H1 (cell line): ENCODE results near the gene TFAP2C. TPM values are rescaled to one million over a fixed set of nuclear protein-coding genes. Genes with fewer than 3 reads are reported as not detected.

Source experiments
- CTCF ChIA-PET: fragments of 300-600 bp; sonication (Branson Sonifier 250); formaldehyde crosslinking; loops from one replicate; lab custom pipeline; 2021; ENCODE audit not compliant: partially characterized antibody; lab: Charles Lee
- POLR2A ChIA-PET: fragments of 300-600 bp; sonication (Branson Sonifier 250); formaldehyde crosslinking; loops from one replicate; lab custom pipeline; 2021; ENCODE audit warnings: inconsistent platforms; ENCODE audit not compliant: partially characterized antibody; lab: Charles Lee
- DNase-seq, 2 experiments: peaks; one replicate each; pipeline versions ENCODE4 v3.0.0 to v3.0.0-alpha.2; 2010 to 2022; ENCODE audit warnings: low spot score in 2 of 2, low read depth in 1 of 2, mixed read lengths in 1 of 2
- FAIRE-seq: peaks from 2 replicates; lab custom pipeline; 2011; peaks lifted over from hg19 to GRCh38; lab: Jason Lieb, UNC
- H2AFZ ChIP-seq: 2 replicates; pipeline ENCODE4 v1.8.1; 2012; ENCODE audit warnings: low read length, inconsistent platforms
- H2AK5ac ChIP-seq: 2 replicates; pipeline ENCODE4 v1.6.1; 2013; ENCODE audit warnings: low read depth, low read length
- H2BK120ac ChIP-seq: replicated peaks from 2 replicates; pipeline ENCODE3; 2013; ENCODE audit warnings: low read depth, low read length, inconsistent platforms
- H2BK12ac ChIP-seq: 2 replicates; pipeline ENCODE4 v1.6.1; 2013; ENCODE audit warnings: low read depth, low read length
- H2BK15ac ChIP-seq: 2 replicates; pipeline ENCODE4 v1.6.1; 2013; ENCODE audit warnings: low read length
- H2BK20ac ChIP-seq: 2 replicates; pipeline ENCODE4 v1.6.1; 2013; ENCODE audit warnings: low read length
- H2BK5ac ChIP-seq: 2 replicates; pipeline ENCODE4 v1.6.1; 2013; ENCODE audit warnings: low read depth, low read length
- H3K14ac ChIP-seq: 2 replicates; pipeline ENCODE4 v1.6.1; 2013; ENCODE audit warnings: inconsistent platforms; ENCODE audit not compliant: insufficient read length
- H3K18ac ChIP-seq: 2 replicates; pipeline ENCODE4 v1.6.1; 2013; ENCODE audit warnings: low read length; ENCODE audit errors: extremely low read depth
- H3K23ac ChIP-seq: 2 replicates; pipeline ENCODE4 v1.6.1; 2013; ENCODE audit warnings: inconsistent platforms; ENCODE audit not compliant: insufficient read length
- H3K23me2 ChIP-seq: 2 replicates; pipeline ENCODE4 v1.6.1; 2013; ENCODE audit warnings: low read depth, low read length
- H3K27ac ChIP-seq: 2 replicates; pipeline ENCODE4 v1.6.1; 2011; ENCODE audit warnings: low read depth, low read length, inconsistent platforms
- H3K27me3 ChIP-seq, 4 experiments: replicated peaks in 1 of 4; 1 replicate in 1 of 4; 2 replicates in 3 of 4; pipeline versions ENCODE4 v1.6.1 to v1.8.1; 2011 to 2013; ENCODE audit warnings: low read length in 3 of 4, mild to moderate bottlenecking in 3 of 4, inconsistent platforms in 2 of 4, mixed read lengths in 2 of 4, moderate library complexity in 1 of 4; ENCODE audit not compliant: control insufficient read depth in 3 of 4, insufficient read depth in 3 of 4; ENCODE audit errors: extremely low read depth in 1 of 4
- H3K36me3 ChIP-seq, 4 experiments: 2 replicates each; pipeline versions ENCODE4 v1.6.1 to v1.8.1; 2011 to 2013; ENCODE audit warnings: mild to moderate bottlenecking in 4 of 4, low read length in 3 of 4, moderate library complexity in 2 of 4, control low read depth in 1 of 4, inconsistent platforms in 1 of 4; ENCODE audit not compliant: insufficient read depth in 4 of 4, control insufficient read depth in 2 of 4
- H3K4ac ChIP-seq: replicated peaks from 2 replicates; pipeline ENCODE3; 2013; ENCODE audit warnings: low read length, low read depth, mixed read lengths, inconsistent platforms; ENCODE audit not compliant: insufficient read length
- H3K4me1 ChIP-seq, 4 experiments: replicated peaks in 1 of 4; 1 replicate in 1 of 4; 2 replicates in 3 of 4; pipeline versions ENCODE4 v1.6.1 to v1.8.1; 2011 to 2013; ENCODE audit warnings: low read length in 3 of 4, inconsistent platforms in 2 of 4, mixed read lengths in 1 of 4; ENCODE audit not compliant: insufficient read depth in 4 of 4, control insufficient read depth in 3 of 4
- H3K4me2 ChIP-seq, 2 experiments: 2 replicates each; pipeline versions ENCODE4 v1.6.1 to v1.8.1; 2011 to 2013; ENCODE audit warnings: low read depth in 2 of 2, low read length in 2 of 2, control low read depth in 1 of 2, inconsistent platforms in 1 of 2, mild to moderate bottlenecking in 1 of 2; ENCODE audit not compliant: insufficient read depth in 1 of 2
- H3K4me3 ChIP-seq, 4 experiments: fragments of 200-600, 300-600 bp in 1 of 4; sonication (generic), shearing (Covaris generic), sonication (Bioruptor Twin) in 1 of 4; 2 replicates each; pipeline versions ENCODE4 v1.5.1 to v1.8.1; 2011 to 2016; ENCODE audit warnings: low read length in 4 of 4, low read depth in 3 of 4, control low read depth in 2 of 4, inconsistent platforms in 2 of 4, mild to moderate bottlenecking in 2 of 4, mixed read lengths in 1 of 4, moderate library complexity in 1 of 4; ENCODE audit not compliant: insufficient read depth in 2 of 4; ENCODE audit errors: extremely low read depth in 1 of 4
- H3K56ac ChIP-seq: replicated peaks from 2 replicates; pipeline ENCODE3; 2013; ENCODE audit warnings: low read depth, mild to moderate bottlenecking, mixed read lengths, low read length, inconsistent platforms; ENCODE audit not compliant: insufficient read length
- H3K79me1 ChIP-seq: 2 replicates; pipeline ENCODE4 v1.6.1; 2013; ENCODE audit warnings: low read depth, low read length, control low read depth
- H3K79me2 ChIP-seq, 2 experiments: 2 replicates each; pipeline versions ENCODE4 v1.6.1 to v1.8.1; 2012 to 2013; ENCODE audit warnings: low read length in 2 of 2, mild to moderate bottlenecking in 2 of 2, inconsistent platforms in 1 of 2; ENCODE audit not compliant: insufficient read depth in 2 of 2, control insufficient read depth in 1 of 2
- H3K9ac ChIP-seq, 4 experiments: replicated peaks in 1 of 4; 1 replicate in 1 of 4; 2 replicates in 3 of 4; pipeline versions ENCODE4 v1.6.1 to v1.8.1; 2011 to 2013; ENCODE audit warnings: low read depth in 3 of 4, low read length in 3 of 4, control low read depth in 2 of 4, mild to moderate bottlenecking in 2 of 4, moderate library complexity in 2 of 4, inconsistent platforms in 1 of 4; ENCODE audit errors: extremely low read depth in 1 of 4
- H3K9me3 ChIP-seq, 2 experiments: 2 replicates each; pipeline versions ENCODE4 v1.6.1 to v1.8.1; 2012 to 2013; ENCODE audit warnings: mild to moderate bottlenecking in 2 of 2, moderate library complexity in 2 of 2, control low read depth in 1 of 2, inconsistent platforms in 1 of 2, low read depth in 1 of 2, low read length in 1 of 2, mixed read lengths in 1 of 2; ENCODE audit not compliant: insufficient read depth in 2 of 2
- H4K20me1 ChIP-seq, 2 experiments: replicated peaks in 1 of 2; 2 replicates each; pipeline versions ENCODE3 to v1.8.1; 2011 to 2013; ENCODE audit warnings: inconsistent platforms in 2 of 2, low read length in 2 of 2, mild to moderate bottlenecking in 1 of 2; ENCODE audit not compliant: insufficient read depth in 2 of 2, control insufficient read depth in 1 of 2
- H4K5ac ChIP-seq: 2 replicates; pipeline ENCODE4 v1.6.1; 2013; ENCODE audit warnings: low read length, low read depth, mixed read lengths, inconsistent platforms; ENCODE audit not compliant: insufficient read length
- H4K8ac ChIP-seq: 2 replicates; pipeline ENCODE4 v1.8.0; 2013; ENCODE audit warnings: mild to moderate bottlenecking, moderate library complexity, low read length, inconsistent platforms; ENCODE audit not compliant: insufficient read depth; ENCODE audit errors: extremely low read depth
- H4K91ac ChIP-seq: replicated peaks from 2 replicates; pipeline ENCODE3; 2013; ENCODE audit warnings: low read length, mixed read lengths, inconsistent platforms; ENCODE audit not compliant: insufficient read length
- TAF7 ChIP-seq: optimal IDR thresholded peaks from 2 replicates; pipeline ENCODE3; 2011; ENCODE audit warnings: low read depth, mild to moderate bottlenecking, inconsistent platforms, low read length, moderate library complexity, borderline replicate concordance
- WGBS, 2 experiments: shearing (Covaris generic) in 1 of 2; methylation state at CpG; one replicate each; pipeline versions ENCODE4 v1.1.6 to v1.1.7; 2013 to 2015; ENCODE audit warnings: low lambda C conversion rate in 2 of 2, mixed read lengths in 2 of 2, inconsistent platforms in 1 of 2, low coverage in 1 of 2, missing lambda C conversion rate in 1 of 2; ENCODE audit not compliant: insufficient replicate concordance in 2 of 2, insufficient coverage in 1 of 2, insufficient read length in 1 of 2; ENCODE audit errors: extremely low coverage in 1 of 2, missing lambda C conversion rate in 1 of 2; 5-methylcytosine and 5-hydroxymethylcytosine counted together
- polyA plus RNA-seq, 7 experiments: library from polyadenylated mRNA; depleted of rRNA in 3 of 7; stranded (reverse) in 5 of 7; unstranded in 2 of 7; fragments of >200 nt in 5 of 7; fragments of 200-250 nt in 2 of 7; gene quantifications; 1 replicate in 5 of 7; 2 replicates in 1 of 7; 4 replicates in 1 of 7; pipeline versions ENCODE4 v1.2.1 to v1.2.3, GENCODE V29; 2011 to 2013; ENCODE audit warnings: missing spikeins in 2 of 7, mixed read lengths in 2 of 7
- total RNA-seq: library from RNA; stranded (reverse); fragmentation: NEBNext Ultra II Directional; extraction: Animal tissue kit (Norgen Biotek cat#: 25700); gene quantifications from 2 replicates; pipeline ENCODE4 v1.2.1, GENCODE V29; 2021

The TFAP2C gene
- total and polyA plus RNA-seq, 2 of the 8 experiments (the other 6 are each of a cell fraction or from before 2014, with no cell fraction given) = 1.7 to 5.8 TPM

DNA sequence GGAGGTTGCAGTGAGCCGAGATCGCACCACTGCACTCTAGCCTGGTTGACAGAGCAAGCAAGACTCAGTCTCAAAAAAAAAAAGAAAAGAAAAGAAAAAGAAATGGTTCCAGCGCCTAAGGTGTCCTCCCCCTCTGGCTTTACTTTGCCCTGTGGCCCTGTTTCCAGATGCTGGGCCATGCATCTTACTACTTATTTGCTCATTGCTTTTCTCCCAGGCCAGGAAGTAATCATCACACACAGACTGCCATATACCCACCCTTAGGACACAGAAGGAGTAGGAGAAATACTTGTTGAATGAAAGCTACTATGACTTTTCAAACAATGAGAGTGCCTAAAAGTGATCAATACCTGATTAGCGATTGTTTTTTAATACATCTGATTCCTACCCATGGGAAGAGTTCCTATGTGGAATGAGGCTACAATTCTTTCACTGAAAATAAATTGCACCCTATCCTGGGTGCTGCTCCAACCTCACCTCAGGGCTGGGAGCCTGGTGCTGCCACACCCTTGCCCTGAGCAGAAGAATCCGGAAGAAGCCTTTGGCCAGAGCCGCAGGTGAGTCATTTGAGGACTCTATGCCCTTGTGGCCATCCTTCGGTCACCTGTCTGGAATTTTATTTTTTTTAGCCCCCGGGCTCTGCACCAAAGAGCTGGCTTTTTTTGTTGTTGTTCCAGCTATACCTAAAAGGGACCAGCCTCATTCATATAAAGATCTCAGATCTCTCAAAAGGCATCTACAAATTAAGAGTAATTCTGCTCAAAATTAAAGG is 22.7 kb upstream of the TFAP2C start:
- 85% methylated on average over 8 of the region's 8 CpGs; no CpG with 5 or more reads in 1 of the 2 experiments for WGBS, 2 experiments
- Histone ChIP-seq H4K91ac (no peak overlapping the region), H3K79me1 (no peaks in the 10 kb centered on the region), H3K4ac (no peak overlapping the region), H2BK120ac (no peak overlapping the region), H3K27ac (no peak overlapping the region), H2BK5ac (no peak overlapping the region), H3K27me3 (no peaks in the 10 kb centered on the region), H3K23ac (no peak overlapping the region), H3K4me1 (no peaks in the 10 kb centered on the region; a peak in 1 of 7 replicates), H3K4me3 (no peak overlapping the region), H2AK5ac (no peak overlapping the region), H2AFZ (no peak overlapping the region), H3K79me2 (no peaks in the 10 kb centered on the region), H2BK20ac (no peak overlapping the region), H2BK12ac (no peak overlapping the region), H3K9me3 (no peaks in the 10 kb centered on the region), H3K36me3 (no peaks in the 10 kb centered on the region), H4K5ac (no peak overlapping the region), H3K14ac (no peak overlapping the region), H4K8ac (no peak overlapping the region), H3K18ac (no peak overlapping the region), H3K23me2 (no peaks in the 10 kb centered on the region), H4K20me1 (no peaks in the 10 kb centered on the region), H3K4me2 (no peak overlapping the region), H2BK15ac (no peak overlapping the region), H3K9ac (no peak overlapping the region), H3K56ac (no peak overlapping the region)
- POLR2A ChIA-PET = no interaction called here
- CTCF ChIA-PET = interaction anchor here (1.2 to 1.3 kb wide), 2 partner anchors 16 to 20 kb away, joined by 3 read pairs; no protein-coding TSS in a partner anchor
- FAIRE-seq (no peak), DNase-seq (no peak)
- TF ChIP-seq TAF7 = no peak
